GM12892 (cell line): ENCODE data around the gene RNF207.

Source experiments
- POLR2A ChIP-seq: IDR thresholded peaks from 2 replicates; pipeline ENCODE4 v1.6.1; 2011; ENCODE audit warnings: low read depth, low read length, control low read depth
- POLR2AphosphoS5 ChIP-seq: IDR thresholded peaks from 2 replicates; pipeline ENCODE4 v1.6.1; 2011; ENCODE audit warnings: low read depth, low read length, control low read depth

- no peak for TF ChIP-seq POLR2A
- TF ChIP-seq POLR2AphosphoS5, result no peak
Measured at GRCh38 chr1:6165027-6165426, 40.9 kb upstream of the RNF207 start.
